Stomach smooth muscle (tissue), 2 donors: ENCODE results near the gene NHS.

ENCODE experiments used
- H3K27ac ChIP-seq: one replicate; pipeline ENCODE4 v1.7.0; 2013; ENCODE audit warnings: mild to moderate bottlenecking, low read length, inconsistent platforms
- H3K27me3 ChIP-seq, 2 donors: one replicate each; pipeline ENCODE4 v1.7.0; 2013; ENCODE audit warnings: low read length in 2 of 2; ENCODE audit not compliant: insufficient read depth in 2 of 2, control insufficient read depth in 1 of 2
- H3K36me3 ChIP-seq, 2 donors: one replicate each; pipeline ENCODE4 v1.7.0; 2013; ENCODE audit warnings: low read length in 2 of 2; ENCODE audit not compliant: control insufficient read depth in 2 of 2, insufficient read depth in 2 of 2
- H3K4me1 ChIP-seq: one replicate; pipeline ENCODE4 v1.7.0; 2013; ENCODE audit warnings: low read length; ENCODE audit not compliant: control insufficient read depth, insufficient read depth
- H3K4me3 ChIP-seq, 2 donors: one replicate each; pipeline ENCODE4 v1.7.0; 2013; ENCODE audit warnings: low read length in 2 of 2
- H3K9ac ChIP-seq, 2 donors: one replicate each; pipeline ENCODE4 v1.7.0; 2013; ENCODE audit warnings: low read length in 2 of 2, mild to moderate bottlenecking in 1 of 2
- H3K9me3 ChIP-seq, 2 donors: one replicate each; pipeline ENCODE4 v1.7.0; 2013; ENCODE audit warnings: low read length in 2 of 2; ENCODE audit not compliant: control insufficient read depth in 2 of 2
- donor health status: healthy.
- donor health status: Pancreatic carcinoma.

NHS gene

GRCh38 chrX:17465201-17465600 lies 90.2 kb downstream of the NHS start:
- H3K4me3 ChIP-seq: no peak overlapping the region
- no peak overlapping the region for H3K27ac ChIP-seq
- H3K4me1 ChIP-seq: no peaks in the 10 kb centered on the region

GRCh38 chrX:17465802-17466201 lies 90.8 kb downstream of the NHS start:
- peaks cover 0 to 4% of the 10 kb centered on the region in 2 donors for H3K27me3 ChIP-seq
- H3K36me3 ChIP-seq: no peaks in the 10 kb centered on the region
- no peak overlapping the region for H3K4me3 ChIP-seq
- H3K4me1 ChIP-seq: no peaks in the 10 kb centered on the region
- H3K27ac ChIP-seq: no peak overlapping the region
- H3K9me3 ChIP-seq: no peaks in the 10 kb centered on the region
- no peak overlapping the region for H3K9ac ChIP-seq

More at GRCh38 chrX:17465201-17465600, 90.2 kb downstream of the NHS start:
- Histone ChIP-seq H3K9ac (no peak overlapping the region), H3K36me3 (no peaks in the 10 kb centered on the region), H3K27me3 (peaks cover 0 to 4% of the 10 kb centered on the region in 2 donors), H3K9me3 (no peaks in the 10 kb centered on the region)

GRCh38 chrX:17470136-17470535 lies 95.1 kb downstream of the NHS start:
- H3K27ac ChIP-seq: no peak overlapping the region
- no peak overlapping the region for H3K4me3 ChIP-seq
- H3K4me1 ChIP-seq: peaks cover 2% of the 10 kb centered on the region
- no peaks in the 10 kb centered on the region for H3K27me3 ChIP-seq
- no peaks in the 10 kb centered on the region for H3K36me3 ChIP-seq
- H3K9me3 ChIP-seq: no peaks in the 10 kb centered on the region
- H3K9ac ChIP-seq: no peak overlapping the region

GRCh38 chrX:17471121-17471520 lies 96.1 kb downstream of the NHS start:
- no peaks in the 10 kb centered on the region for H3K27me3 ChIP-seq
- no peak overlapping the region for H3K9ac ChIP-seq
- H3K4me1 ChIP-seq: peaks cover 7% of the 10 kb centered on the region
- no peak overlapping the region for H3K4me3 ChIP-seq
- no peaks in the 10 kb centered on the region for H3K9me3 ChIP-seq
- H3K36me3 ChIP-seq: no peaks in the 10 kb centered on the region
- H3K27ac ChIP-seq: no peak overlapping the region

GRCh38 chrX:17471861-17472260 lies 96.9 kb downstream of the NHS start:
- Histone ChIP-seq H3K27me3 (no peaks in the 10 kb centered on the region), H3K4me3 (no peak overlapping the region), H3K9me3 (no peaks in the 10 kb centered on the region), H3K4me1 (peaks cover 10% of the 10 kb centered on the region), H3K36me3 (no peaks in the 10 kb centered on the region), H3K27ac (no peak overlapping the region), H3K9ac (no peak overlapping the region)

GRCh38 chrX:17472424-17472823 lies 97.4 kb downstream of the NHS start:
- no peak overlapping the region for H3K4me3 ChIP-seq
- no peak overlapping the region for H3K27ac ChIP-seq
- H3K9ac ChIP-seq: no peak overlapping the region
- H3K9me3 ChIP-seq: no peaks in the 10 kb centered on the region
- H3K27me3 ChIP-seq: no peaks in the 10 kb centered on the region
- H3K36me3 ChIP-seq: no peaks in the 10 kb centered on the region
- peaks cover 10% of the 10 kb centered on the region for H3K4me1 ChIP-seq

- H3K9me3 ChIP-seq: no peaks in the 10 kb centered on the region
- H3K9ac ChIP-seq: no peak overlapping the region
- H3K4me1 ChIP-seq: peaks cover 10% of the 10 kb centered on the region
- H3K36me3 ChIP-seq: no peaks in the 10 kb centered on the region
- H3K27ac ChIP-seq: no peak overlapping the region
- H3K4me3 ChIP-seq: no peak overlapping the region
- peaks cover 0 to 1% of the 10 kb centered on the region in 2 donors for H3K27me3 ChIP-seq
These were observed 98.0 kb downstream of the NHS start for GRCh38 chrX:17473021-17473420.

- peaks cover 0 to 2% of the 10 kb centered on the region in 2 donors for H3K27me3 ChIP-seq
- H3K4me3 ChIP-seq: no peak overlapping the region
- H3K27ac ChIP-seq: no peak overlapping the region
- H3K36me3 ChIP-seq: no peaks in the 10 kb centered on the region
- no peak overlapping the region for H3K9ac ChIP-seq
- peaks cover 0 to 3% of the 10 kb centered on the region in 2 donors for H3K9me3 ChIP-seq
- peaks cover 10% of the 10 kb centered on the region for H3K4me1 ChIP-seq
These were observed 99.9 kb downstream of the NHS start for GRCh38 chrX:17474892-17475291.

- no peak overlapping the region for H3K9ac ChIP-seq
- no peak overlapping the region for H3K27ac ChIP-seq
- H3K27me3 ChIP-seq: peaks cover 0 to 2% of the 10 kb centered on the region in 2 donors
- peaks cover 0 to 3% of the 10 kb centered on the region in 2 donors for H3K9me3 ChIP-seq
- H3K4me1 ChIP-seq: peaks cover 10% of the 10 kb centered on the region
- H3K4me3 ChIP-seq: no peak overlapping the region
- no peaks in the 10 kb centered on the region for H3K36me3 ChIP-seq
These were observed 100.6 kb downstream of the NHS start for GRCh38 chrX:17475449-17476217.

GRCh38 chrX:17476411-17476810 lies 101.4 kb downstream of the NHS start:
- Histone ChIP-seq H3K27ac (no peak overlapping the region), H3K4me1 (peaks cover 10% of the 10 kb centered on the region), H3K27me3 (peaks cover 0 to 2% of the 10 kb centered on the region in 2 donors), H3K4me3 (no peak overlapping the region), H3K9ac (no peak overlapping the region), H3K9me3 (peaks cover 0 to 3% of the 10 kb centered on the region in 2 donors), H3K36me3 (no peaks in the 10 kb centered on the region)

- no peak overlapping the region for H3K9ac ChIP-seq
These were observed 106.1 kb downstream of the NHS start for GRCh38 chrX:17481086-17481485.

More at GRCh38 chrX:17481086-17481485, 106.1 kb downstream of the NHS start:
- no peaks in the 10 kb centered on the region for H3K36me3 ChIP-seq
- no peak overlapping the region for H3K27ac ChIP-seq
- H3K27me3 ChIP-seq: peaks cover 0 to 2% of the 10 kb centered on the region in 2 donors
- peaks cover 2% of the 10 kb centered on the region for H3K4me1 ChIP-seq
- no peak overlapping the region for H3K4me3 ChIP-seq
- peaks cover 0 to 3% of the 10 kb centered on the region in 2 donors for H3K9me3 ChIP-seq
